ENCODE data around the gene RSPRY1. TPM values are rescaled to one million over a fixed set of nuclear protein-coding genes. Genes with fewer than 3 reads are reported as not detected.
A peak's percentile ranks its signal among the peaks of the same experiment; 100 is the strongest.

Gene RSPRY1
- 34.7 and 42.7 TPM in 2 replicates for total RNA-seq (2014; rRNA removed; shearing (Covaris generic))
- 39.1 and 43.9 TPM in 2 replicates for polyA plus RNA-seq (2016; fragmentation: Nextera tagmentation; extraction: Ambion mirVana)

DNA sequence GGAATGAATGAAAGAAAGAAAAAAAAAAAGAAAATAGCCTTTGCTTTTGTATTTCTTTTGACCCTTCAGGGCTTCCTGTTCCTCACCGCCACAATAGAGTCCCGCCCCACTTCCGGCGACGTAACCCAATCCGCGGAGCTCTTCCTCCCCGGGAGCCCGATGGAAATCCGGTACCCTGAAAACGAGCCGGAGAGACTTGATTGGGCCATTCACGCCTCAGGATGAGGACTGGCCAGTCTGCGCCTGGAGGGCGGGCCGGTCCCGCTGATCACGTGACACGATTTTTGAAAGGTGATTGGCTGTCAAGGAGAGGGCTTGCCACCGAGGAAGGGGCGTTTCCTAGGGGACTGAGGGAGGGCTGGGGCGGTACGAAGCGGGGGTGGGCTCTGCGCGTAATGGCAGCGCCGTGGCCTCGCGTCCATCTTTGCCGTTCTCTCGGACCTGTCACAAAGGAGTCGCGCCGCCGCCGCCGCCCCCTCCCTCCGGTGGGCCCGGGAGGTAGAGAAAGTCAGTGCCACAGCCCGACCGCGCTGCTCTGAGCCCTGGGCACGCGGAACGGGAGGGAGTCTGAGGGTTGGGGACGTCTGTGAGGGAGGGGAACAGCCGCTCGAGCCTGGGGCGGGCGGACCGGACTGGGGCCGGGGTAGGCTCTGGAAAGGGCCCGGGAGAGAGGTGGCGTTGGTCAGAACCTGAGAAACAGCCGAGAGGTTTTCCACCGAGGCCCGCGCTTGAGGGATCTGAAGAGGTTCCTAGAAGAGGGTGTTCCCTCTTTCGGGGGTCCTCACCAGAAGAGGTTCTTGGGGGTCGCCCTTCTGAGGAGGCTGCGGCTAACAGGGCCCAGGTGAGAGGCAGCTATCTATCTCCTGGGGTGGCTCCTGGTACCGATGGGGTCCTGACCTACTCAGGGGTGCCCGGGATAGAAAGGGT, at the start of gene RSPRY1, which contains the start of gene PSME3IP1:
Gene RSPRY1, plus strand, starts transcription at position 385 of the 927 bp plus-strand sequence. CDS start 18,330 bp downstream, outside the sequence.
Gene PSME3IP1, minus strand, starts transcription at position 95 of the 927 bp plus-strand sequence. CDS start 12,185 bp downstream, outside the sequence.
- Histone ChIP-seq H3K9me3 (ENCODE audit: low read depth) (no peaks in the 10 kb centered on the region), H3K4me1 (ENCODE audit: insufficient read depth) (peaks cover 30% of the 10 kb centered on the region), H3K27ac (peak within 1 kb of the TSS; percentile 88), H3K9ac (peak within 1 kb of the TSS; percentile 95), H4K20me1 (ENCODE audit: insufficient read depth) (no peaks in the 10 kb centered on the region), H2AFZ (peak within 1 kb of the TSS; percentile 92), H3K9me2 (ENCODE audit: insufficient read depth) (no peaks in the 10 kb centered on the region), H3K79me2 (ENCODE audit: insufficient read depth) (peaks cover 95% of the 10 kb centered on the region), H3K36me3 (ENCODE audit: low read depth) (no peaks in the 10 kb centered on the region), H3F3A (ENCODE audit: insufficient read depth) (peaks cover 33% of the 10 kb centered on the region), H3K27me3 (replicated peaks; ENCODE audit: insufficient read depth) (no peaks in the 10 kb centered on the region), H3K4me2 (ENCODE audit: unreplicated experiment) (peak within 1 kb of the TSS; percentile 91), H3K4me3 (peak within 1 kb of the TSS; percentile 95)
- DNase-seq, result peak; percentile 99
- 0% methylated on average over 30 to 55 of the region's 64 CpGs for WGBS, 2 experiments (ENCODE audit: low coverage in 1 of 2, low lambda C conversion rate in 2 of 2, missing lambda C conversion rate in 2 of 2)
- TF ChIP-seq EZH2phosphoT487 (IDR thresholded peaks at IDR 0.05; ENCODE audit: insufficient read depth, low read depth), result no peak
- TF ChIP-seq EZH2 (IDR thresholded peaks at IDR 0.05; ENCODE audit: insufficient read depth, poor library complexity, severe bottlenecking), result no peak
- in situ Hi-C loops (cut with MboI), result no loop called here

DNA sequence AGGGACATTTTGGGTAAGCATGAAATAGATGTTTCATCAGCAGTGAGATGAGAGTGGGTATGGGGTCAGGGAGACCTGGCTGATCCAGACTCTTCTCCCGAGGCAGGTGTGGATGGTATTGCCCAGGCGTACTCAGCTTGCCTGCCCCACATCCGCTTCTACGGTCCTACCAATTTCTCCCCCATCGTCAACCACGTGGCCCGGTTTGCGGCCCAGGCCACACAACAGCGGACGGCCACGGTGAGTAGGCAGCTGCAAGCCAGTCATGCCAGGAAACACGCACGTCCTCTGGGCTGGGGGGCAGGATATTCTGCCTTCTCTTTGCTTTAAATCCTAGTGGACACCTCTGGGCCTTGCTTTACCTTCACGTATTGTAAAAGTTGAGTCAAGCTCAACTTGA, 49.1 kb upstream of the RSPRY1 start:
- in situ Hi-C loops (cut with MboI), result no loop called here
- no peak for DNase-seq
- no peak overlapping the region for H3K9ac ChIP-seq
- H3K36me3 ChIP-seq (ENCODE audit: low read depth), result no peaks in the 10 kb centered on the region
- no peaks in the 10 kb centered on the region for H3K9me2 ChIP-seq (ENCODE audit: insufficient read depth)
- H3K9me3 ChIP-seq (ENCODE audit: low read depth), result no peaks in the 10 kb centered on the region
- H3K4me3 ChIP-seq, result no peak overlapping the region
- no peaks in the 10 kb centered on the region for H3K27me3 ChIP-seq (replicated peaks; ENCODE audit: insufficient read depth)
- no peaks in the 10 kb centered on the region for H4K20me1 ChIP-seq (ENCODE audit: insufficient read depth)
- H2AFZ ChIP-seq, result no peak overlapping the region
- H3K27ac ChIP-seq, result no peak overlapping the region
- no peaks in the 10 kb centered on the region for H3K79me2 ChIP-seq (ENCODE audit: insufficient read depth)
- no peaks in the 10 kb centered on the region for H3F3A ChIP-seq (ENCODE audit: insufficient read depth)
- no peak overlapping the region for H3K4me2 ChIP-seq (ENCODE audit: unreplicated experiment)
- WGBS, 2 experiments (ENCODE audit: low coverage in 1 of 2, low lambda C conversion rate in 2 of 2, missing lambda C conversion rate in 2 of 2), result 88 to 91% methylated on average over 14 of the region's 14 CpGs
- TF ChIP-seq EZH2 (IDR thresholded peaks at IDR 0.05; ENCODE audit: insufficient read depth, poor library complexity, severe bottlenecking) (no peak), EZH2phosphoT487 (IDR thresholded peaks at IDR 0.05; ENCODE audit: insufficient read depth, low read depth) (no peak)
- H3K4me1 ChIP-seq (ENCODE audit: insufficient read depth), result no peaks in the 10 kb centered on the region

- TF ChIP-seq EZH2 (IDR thresholded peaks at IDR 0.05; ENCODE audit: insufficient read depth, poor library complexity, severe bottlenecking), result no peak
- no peak for TF ChIP-seq EZH2phosphoT487 (IDR thresholded peaks at IDR 0.05; ENCODE audit: insufficient read depth, low read depth)
- no peak overlapping the region for H3K4me2 ChIP-seq (ENCODE audit: unreplicated experiment)
- no peaks in the 10 kb centered on the region for H3K4me1 ChIP-seq (ENCODE audit: insufficient read depth)
- no peak overlapping the region for H3K4me3 ChIP-seq
- H2AFZ ChIP-seq, result no peak overlapping the region
- H3K79me2 ChIP-seq (ENCODE audit: insufficient read depth), result no peaks in the 10 kb centered on the region
- H3K9ac ChIP-seq, result no peak overlapping the region
- DNase-seq, result no peak
- no peaks in the 10 kb centered on the region for H3K36me3 ChIP-seq (ENCODE audit: low read depth)
- WGBS, 2 experiments (ENCODE audit: low coverage in 1 of 2, low lambda C conversion rate in 2 of 2, missing lambda C conversion rate in 2 of 2), result 70 to 75% methylated on average over 10 of the region's 10 CpGs
- H3F3A ChIP-seq (ENCODE audit: insufficient read depth), result no peaks in the 10 kb centered on the region
- H4K20me1 ChIP-seq (ENCODE audit: insufficient read depth), result no peaks in the 10 kb centered on the region
- no peaks in the 10 kb centered on the region for H3K27me3 ChIP-seq (replicated peaks; ENCODE audit: insufficient read depth)
- in situ Hi-C loops (cut with MboI), result no loop called here
- H3K27ac ChIP-seq, result no peak overlapping the region
- no peaks in the 10 kb centered on the region for H3K9me2 ChIP-seq (ENCODE audit: insufficient read depth)
- H3K9me3 ChIP-seq (ENCODE audit: low read depth), result no peaks in the 10 kb centered on the region
Measured at GRCh38 chr16:57137566-57138273, 48.4 kb upstream of the RSPRY1 start.

- H3K9ac ChIP-seq, result no peak overlapping the region
- in situ Hi-C loops (cut with MboI), result no loop called here
- no peaks in the 10 kb centered on the region for H3K9me2 ChIP-seq (ENCODE audit: insufficient read depth)
- WGBS, 2 experiments (ENCODE audit: low coverage in 1 of 2, low lambda C conversion rate in 2 of 2, missing lambda C conversion rate in 2 of 2), result 83 to 84% methylated on average over 9 to 10 of the region's 10 CpGs
- no peak overlapping the region for H3K4me3 ChIP-seq
- DNase-seq, result no peak
- TF ChIP-seq EZH2phosphoT487 (IDR thresholded peaks at IDR 0.05; ENCODE audit: insufficient read depth, low read depth), result no peak
- no peak for TF ChIP-seq EZH2 (IDR thresholded peaks at IDR 0.05; ENCODE audit: insufficient read depth, poor library complexity, severe bottlenecking)
- H3K9me3 ChIP-seq (ENCODE audit: low read depth), result no peaks in the 10 kb centered on the region
- no peak overlapping the region for H3K4me2 ChIP-seq (ENCODE audit: unreplicated experiment)
- no peaks in the 10 kb centered on the region for H3K36me3 ChIP-seq (ENCODE audit: low read depth)
- H3K79me2 ChIP-seq (ENCODE audit: insufficient read depth), result no peaks in the 10 kb centered on the region
- no peaks in the 10 kb centered on the region for H3K4me1 ChIP-seq (ENCODE audit: insufficient read depth)
- H3F3A ChIP-seq (ENCODE audit: insufficient read depth), result no peaks in the 10 kb centered on the region
- H4K20me1 ChIP-seq (ENCODE audit: insufficient read depth), result no peaks in the 10 kb centered on the region
- no peak overlapping the region for H2AFZ ChIP-seq
- H3K27ac ChIP-seq, result no peak overlapping the region
- no peaks in the 10 kb centered on the region for H3K27me3 ChIP-seq (replicated peaks; ENCODE audit: insufficient read depth)
Measured at GRCh38 chr16:57138281-57138935, 47.7 kb upstream of the RSPRY1 start.

Data from GM23248 (cell line).